ENCODE results near the gene ZNF331. TPM values are rescaled to one million over a fixed set of nuclear protein-coding genes. Genes with fewer than 3 reads are reported as not detected.

ZNF331 gene
- total RNA-seq, 4 donors from 2014 or later = 4.8 to 12.6 (median 7.0) TPM

- no peaks in the 10 kb centered on the region for H3K4me1 ChIP-seq
- intact Hi-C loops (cut with DNase I; ENCODE audit: low total_unique reads) = no loop called here
- no peaks in the 10 kb centered on the region for H3K9me3 ChIP-seq
- H3K27me3 ChIP-seq = no peaks in the 10 kb centered on the region
- in situ Hi-C loops (cut with MboI; ENCODE audit: low sequenced_read_pairs in 4 of 4) = no loop called here
- no peak for DNase-seq
- no peak for ATAC-seq
- H3K36me3 ChIP-seq = no peaks in the 10 kb centered on the region
- no peak overlapping the region for H3K4me3 ChIP-seq
- no peak overlapping the region for H3K27ac ChIP-seq
- TF ChIP-seq CTCF (IDR thresholded peaks at IDR 0.05 in 4 of 5, conservative IDR thresholded peaks at IDR 0.05 in 1 of 5) (no peak), POLR2A (IDR thresholded peaks at IDR 0.05) (no peak)
Observed at GRCh38 chr19:53612762-53613526, 75.0 kb downstream of the ZNF331 start.

GRCh38 chr19:53621885-53622740 lies 84.2 kb downstream of the ZNF331 start:
- H3K36me3 ChIP-seq = no peaks in the 10 kb centered on the region
- H3K4me1 ChIP-seq = no peaks in the 10 kb centered on the region
- DNase-seq (no peak), ATAC-seq (no peak)
- intact Hi-C loops (cut with DNase I; ENCODE audit: low total_unique reads) = no loop called here
- H3K27me3 ChIP-seq = no peaks in the 10 kb centered on the region
- in situ Hi-C loops (cut with MboI; ENCODE audit: low sequenced_read_pairs in 4 of 4) = no loop called here
- peak overlapping the region in 1 of 4 donors; percentile 33 for H3K27ac ChIP-seq
- TF ChIP-seq CTCF (IDR thresholded peaks at IDR 0.05 in 4 of 5, conservative IDR thresholded peaks at IDR 0.05 in 1 of 5) (no peak), POLR2A (IDR thresholded peaks at IDR 0.05) (no peak)
- no peaks in the 10 kb centered on the region for H3K9me3 ChIP-seq
- no peak overlapping the region for H3K4me3 ChIP-seq

- H3K27me3 ChIP-seq = no peaks in the 10 kb centered on the region
- ATAC-seq = no peak
- intact Hi-C loops (cut with DNase I; ENCODE audit: low total_unique reads) = no loop called here
Observed at GRCh38 chr19:53624771-53625545, 87.0 kb downstream of the ZNF331 start.

GRCh38 chr19:53626486-53626885 lies 88.5 kb downstream of the ZNF331 start:
- intact Hi-C loops (cut with DNase I; ENCODE audit: low total_unique reads) = no loop called here
- no peak for TF ChIP-seq CTCF (IDR thresholded peaks at IDR 0.05 in 4 of 5, conservative IDR thresholded peaks at IDR 0.05 in 1 of 5)
- no peak for TF ChIP-seq POLR2A (IDR thresholded peaks at IDR 0.05)
- no peak for ATAC-seq

More at GRCh38 chr19:53624771-53625545, 87.0 kb downstream of the ZNF331 start:
- no peaks in the 10 kb centered on the region for H3K4me1 ChIP-seq
- no peak overlapping the region for H3K27ac ChIP-seq
- in situ Hi-C loops (cut with MboI; ENCODE audit: low sequenced_read_pairs in 4 of 4) = no loop called here
- no peak overlapping the region for H3K4me3 ChIP-seq
- TF ChIP-seq POLR2A (IDR thresholded peaks at IDR 0.05) = no peak
- TF ChIP-seq CTCF (IDR thresholded peaks at IDR 0.05 in 4 of 5, conservative IDR thresholded peaks at IDR 0.05 in 1 of 5) = no peak
- no peaks in the 10 kb centered on the region for H3K36me3 ChIP-seq
- no peak for DNase-seq
- no peaks in the 10 kb centered on the region for H3K9me3 ChIP-seq

More at GRCh38 chr19:53626486-53626885, 88.5 kb downstream of the ZNF331 start:
- no peaks in the 10 kb centered on the region for H3K27me3 ChIP-seq
- H3K4me3 ChIP-seq = no peak overlapping the region
- no peak for DNase-seq
- H3K36me3 ChIP-seq = no peaks in the 10 kb centered on the region
- no peak overlapping the region for H3K27ac ChIP-seq
- no peaks in the 10 kb centered on the region for H3K4me1 ChIP-seq
- H3K9me3 ChIP-seq = no peaks in the 10 kb centered on the region
- in situ Hi-C loops (cut with MboI; ENCODE audit: low sequenced_read_pairs in 4 of 4) = no loop called here
